A549 (cell line): ENCODE measurements around the gene LPIN3. TPM values are rescaled to one million over a fixed set of nuclear protein-coding genes. Genes with fewer than 3 reads are reported as not detected.

Experiments
- ATAC-seq, 2 experiments: fragments of 200-7000 bp in 1 of 2; fragments of >200 bp in 1 of 2; cut with Nextera tagmentation in 1 of 2; cut with Tn5 transposase in 1 of 2; 3 replicates each; pipeline versions ENCODE4 v1.8.0 to v1.9.1; 2018 to 2020; ENCODE audit warnings: mild to moderate bottlenecking in 1 of 2, moderate library complexity in 1 of 2
- CTCF ChIA-PET: fragments of 300-600 bp; sonication (Branson Sonifier 250); formaldehyde crosslinking; extraction: SDS; loops from one replicate; lab custom pipeline; 2021; ENCODE audit warnings: antibody characterized with exemption, inconsistent platforms; lab: Yijun Ruan, JAX
- POLR2A ChIA-PET: fragments of 350-600 bp; formaldehyde crosslinking; extraction: SDS; loops from one replicate; lab custom pipeline; 2021; ENCODE audit warnings: antibody characterized with exemption, inconsistent platforms; lab: Yijun Ruan, JAX
- DNase-seq, 2 experiments: peaks; one replicate each; pipeline versions ENCODE4 v3.0.0 to v3.0.0-alpha.2; 2011 to 2016; ENCODE audit warnings: low read depth in 1 of 2, low spot score in 1 of 2
- FAIRE-seq: peaks from 2 replicates; lab custom pipeline; 2011; peaks lifted over from hg19 to GRCh38; lab: Jason Lieb, UNC
- H3K27ac ChIP-seq, 2 experiments: fragments of >200 bp; sonication (Bioruptor Twin); formaldehyde crosslinking; 3 replicates each; pipeline ENCODE4 v1.5.1; 2016 to 2017
- H3K4me1 ChIP-seq: fragments of >200 bp; sonication (Bioruptor Twin); formaldehyde crosslinking; 3 replicates; pipeline ENCODE4 v1.6.1; 2016
- H3K4me2 ChIP-seq: fragments of >200 bp; sonication (Bioruptor Twin); formaldehyde crosslinking; 3 replicates; pipeline ENCODE4 v1.6.1; 2016
- H3K4me3 ChIP-seq: fragments of >200 bp; sonication (Bioruptor Twin); formaldehyde crosslinking; 3 replicates; pipeline ENCODE4 v1.5.1; 2016
- H3K9me3 ChIP-seq: fragments of >200 bp; sonication (Bioruptor Twin); formaldehyde crosslinking; 3 replicates; pipeline ENCODE4 v1.6.1; 2016
- BCL3 ChIP-seq: fragments of >200 bp; sonication (Bioruptor Twin); formaldehyde crosslinking; IDR thresholded peaks from 3 replicates; pipeline ENCODE4 v1.6.1; 2016
- CEBPB ChIP-seq, 2 experiments: fragments of >200 bp in 1 of 2; sonication (Bioruptor Twin) in 1 of 2; formaldehyde crosslinking in 1 of 2; IDR thresholded peaks; 2 replicates each; pipeline ENCODE4 v1.6.1; 2012 to 2016
- CHD2 ChIP-seq: fragments of 150-350 bp; IDR thresholded peaks from 2 replicates; pipeline ENCODE4 v1.6.1; 2014; ENCODE audit warnings: low read length; ENCODE audit not compliant: partially characterized antibody
- CHD4 ChIP-seq: fragments of 200-600 bp; sonication (generic); IDR thresholded peaks from 2 replicates; pipeline ENCODE4 v1.6.1; 2016; ENCODE audit warnings: antibody characterized with exemption, mild to moderate bottlenecking, borderline replicate concordance
- CTCF ChIP-seq: fragments of >200 bp; sonication (Bioruptor Twin); formaldehyde crosslinking; IDR thresholded peaks from 3 replicates; pipeline ENCODE4 v1.5.1; 2016
- ELK1 ChIP-seq: fragments of 150-350 bp; IDR thresholded peaks from 2 replicates; pipeline ENCODE4 v1.6.1; 2014; ENCODE audit warnings: low read depth, mild to moderate bottlenecking, low read length
- FOXS1 ChIP-seq: fragments of 250-450 bp; sonication (Bioruptor Pico); IDR thresholded peaks from 2 replicates; pipeline ENCODE4 v1.5.0; 2020; ENCODE audit warnings: mild to moderate bottlenecking, moderate library complexity
- HEYL ChIP-seq: fragments of 250-450 bp; sonication (Bioruptor Pico); IDR thresholded peaks from 2 replicates; pipeline ENCODE4 v1.8.0; 2021; ENCODE audit warnings: mild to moderate bottlenecking, moderate library complexity
- KDM5A ChIP-seq: fragments of 200-600 bp; sonication (generic); IDR thresholded peaks from 2 replicates; pipeline ENCODE4 v1.6.1; 2016; ENCODE audit warnings: antibody characterized with exemption, mild to moderate bottlenecking
- MAZ ChIP-seq: fragments of 150-350 bp; IDR thresholded peaks from 2 replicates; pipeline ENCODE4 v1.6.1; 2014; ENCODE audit warnings: antibody characterized with exemption, low read depth, low read length, borderline replicate concordance
- NFE2L2 ChIP-seq: fragments of 150-350 bp; conservative IDR thresholded peaks from 2 replicates; pipeline ENCODE4 v1.6.1; 2014; ENCODE audit warnings: low read length
- PBX3 ChIP-seq: IDR thresholded peaks from 2 replicates; pipeline ENCODE4 v1.6.1; 2012
- PHF8 ChIP-seq: fragments of 200-600 bp; sonication (generic); IDR thresholded peaks from 2 replicates; pipeline ENCODE4 v1.6.1; 2016; ENCODE audit warnings: low read depth, mild to moderate bottlenecking, antibody characterized with exemption, moderate library complexity, borderline replicate concordance
- POLR2AphosphoS2 ChIP-seq: conservative IDR thresholded peaks from 2 replicates; pipeline ENCODE4 v1.6.1; 2012; ENCODE audit warnings: low read length, improper control_type of control experiment, inconsistent platforms
- RFX5 ChIP-seq: fragments of 450-650 bp; IDR thresholded peaks from 2 replicates; pipeline ENCODE4 v1.7.1; 2014; ENCODE audit warnings: antibody characterized with exemption, mild to moderate bottlenecking, moderate library complexity
- RNF2 ChIP-seq: fragments of 200-600 bp; sonication (generic); IDR thresholded peaks from 2 replicates; pipeline ENCODE4 v1.6.1; 2016; ENCODE audit warnings: low read depth, mild to moderate bottlenecking, antibody characterized with exemption, moderate library complexity, borderline replicate concordance
- SREBF2 ChIP-seq: fragments of 450-650 bp; IDR thresholded peaks from 2 replicates; pipeline ENCODE4 v1.6.1; 2014; ENCODE audit warnings: mild to moderate bottlenecking, moderate library complexity
- TFCP2L1 ChIP-seq: fragments of 250-450 bp; sonication (Bioruptor Pico); IDR thresholded peaks from 2 replicates; pipeline ENCODE4 v1.5.0; 2021; ENCODE audit warnings: mild to moderate bottlenecking
- USF2 ChIP-seq: fragments of 450-650 bp; IDR thresholded peaks from 2 replicates; pipeline ENCODE4 v1.6.1; 2014; ENCODE audit warnings: antibody characterized with exemption
- ZC3H11A ChIP-seq: fragments of 450-650 bp; IDR thresholded peaks from 2 replicates; pipeline ENCODE4 v1.6.1; 2014; ENCODE audit warnings: antibody characterized with exemption, mild to moderate bottlenecking
- WGBS: methylation state at CpG from one replicate; pipeline ENCODE4 v1.1.6; 2017; ENCODE audit errors: missing lambda C conversion rate; 5-methylcytosine and 5-hydroxymethylcytosine counted together
- polyA plus RNA-seq, 4 experiments: library from polyadenylated mRNA; depleted of rRNA in 3 of 4; stranded (reverse); fragments of >200 nt; fragmentation: RNase III in 1 of 4; extraction: RNeasy Plus Mini Kit Qiagen cat#74134 plus additional on column Dnase treatment in 1 of 4; gene quantifications; 2 replicates in 3 of 4; 3 replicates in 1 of 4; pipeline ENCODE4 v1.2.3, GENCODE V29; 2011 to 2017

LPIN3 gene
- polyA plus RNA-seq, 2 of the 4 experiments (the other 2 are of a cell fraction), result 6.3 to 14.4 TPM

- CTCF ChIA-PET, result interaction anchor here (1.1 to 3.5 kb wide), 3 partner anchors 33 to 131 kb away, joined by 3 to 9 read pairs (median 4); no protein-coding TSS in a partner anchor
- no peak for ATAC-seq
- no peak overlapping the region for H3K27ac ChIP-seq
- TF ChIP-seq CEBPB (IDR thresholded peaks at IDR 0.05), result no peak
- TF ChIP-seq RFX5, result no peak
- TF ChIP-seq CHD4, result no peak
- no peak for TF ChIP-seq TFCP2L1 (CRISPR knock-in tag)
- no peak for TF ChIP-seq USF2
- no peak for TF ChIP-seq CHD2
- TF ChIP-seq PHF8, result no peak
- TF ChIP-seq SREBF2, result no peak
- no peak for TF ChIP-seq POLR2AphosphoS2
- TF ChIP-seq MAZ, result no peak
- no peak for TF ChIP-seq BCL3
- no peak for TF ChIP-seq FOXS1
- no peak for TF ChIP-seq RNF2
- TF ChIP-seq ELK1, result no peak
- TF ChIP-seq KDM5A, result no peak
- TF ChIP-seq, all 56 proteins: peak for 0
- FAIRE-seq (no peak), DNase-seq (no peak)
- WGBS, result 40% methylated on average over 1 of the region's 1 CpG
- POLR2A ChIA-PET, result no interaction called here
- no peaks in the 10 kb centered on the region for H3K9me3 ChIP-seq
- H3K4me1 ChIP-seq, result no peaks in the 10 kb centered on the region
- H3K4me3 ChIP-seq, result no peak overlapping the region
- H3K4me2 ChIP-seq, result no peak overlapping the region
Measured at GRCh38 chr20:41304002-41304401, 36.6 kb upstream of the LPIN3 start.

GRCh38 chr20:41304424-41305079 lies 36.1 kb upstream of the LPIN3 start:
- Histone ChIP-seq H3K4me1 (no peaks in the 10 kb centered on the region), H3K9me3 (no peaks in the 10 kb centered on the region), H3K4me3 (no peak overlapping the region), H3K27ac (no peak overlapping the region), H3K4me2 (no peak overlapping the region)
- FAIRE-seq (no peak), ATAC-seq (no peak), DNase-seq (no peak)
- 69% methylated on average over 3 of the region's 3 CpGs for WGBS
- POLR2A ChIA-PET, result no interaction called here
- CTCF ChIA-PET, result interaction anchor here (1.1 to 3.5 kb wide), 3 partner anchors 33 to 132 kb away, joined by 3 to 9 read pairs (median 4); no protein-coding TSS in a partner anchor
- TF ChIP-seq RFX5, result no peak
- no peak for TF ChIP-seq HEYL
- no peak for TF ChIP-seq PBX3
- TF ChIP-seq ZC3H11A, result no peak
- no peak for TF ChIP-seq CHD4
- TF ChIP-seq NFE2L2, result no peak
- TF ChIP-seq CTCF, result no peak
